GM23248 (cell line): ENCODE results near the gene TREX2. TPM values are rescaled to one million over a fixed set of nuclear protein-coding genes. Genes with fewer than 3 reads are reported as not detected.

Source experiments
- DNase-seq: peaks from one replicate; pipeline ENCODE4 v3.0.0-alpha.2; 2015
- H2AFZ ChIP-seq: fragments of 200-600 bp; sonication (generic); 2 replicates; pipeline ENCODE4 v1.6.1; 2016; ENCODE audit warnings: antibody characterized with exemption
- H3F3A ChIP-seq: fragments of 200-600 bp; sonication (generic); 2 replicates; pipeline ENCODE4 v1.6.1; 2016; ENCODE audit warnings: mild to moderate bottlenecking, antibody characterized with exemption, mixed run types; ENCODE audit not compliant: insufficient read depth
- H3K27ac ChIP-seq: fragments of 200-600 bp; sonication (generic); 2 replicates; pipeline ENCODE4 v1.5.1; 2016; ENCODE audit warnings: mild to moderate bottlenecking
- H3K27me3 ChIP-seq: fragments of 200-600 bp; sonication (generic); replicated peaks from 2 replicates; pipeline ENCODE4 v1.6.1; 2016; ENCODE audit warnings: mild to moderate bottlenecking; ENCODE audit not compliant: insufficient read depth
- H3K36me3 ChIP-seq: fragments of 200-600 bp; sonication (generic); 2 replicates; pipeline ENCODE4 v1.6.1; 2016; ENCODE audit warnings: low read depth, mild to moderate bottlenecking
- H3K4me1 ChIP-seq: fragments of 200-600 bp; sonication (generic); 2 replicates; pipeline ENCODE4 v1.6.1; 2016; ENCODE audit warnings: mild to moderate bottlenecking; ENCODE audit not compliant: insufficient read depth
- H3K4me2 ChIP-seq: fragments of 200-600 bp; sonication (generic); one replicate; pipeline ENCODE4 v1.6.1; 2016; ENCODE audit warnings: mild to moderate bottlenecking; ENCODE audit not compliant: unreplicated experiment
- H3K4me3 ChIP-seq: fragments of 200-600 bp; sonication (generic); 2 replicates; pipeline ENCODE4 v1.5.1; 2016; ENCODE audit warnings: mild to moderate bottlenecking
- H3K79me2 ChIP-seq: fragments of 200-600 bp; sonication (generic); 2 replicates; pipeline ENCODE4 v1.6.1; 2016; ENCODE audit warnings: mild to moderate bottlenecking; ENCODE audit not compliant: insufficient read depth
- H3K9ac ChIP-seq: fragments of 200-600 bp; sonication (generic); 2 replicates; pipeline ENCODE4 v1.6.1; 2016; ENCODE audit warnings: mild to moderate bottlenecking
- H3K9me2 ChIP-seq: fragments of 200-600 bp; sonication (generic); 2 replicates; pipeline ENCODE4 v1.6.1; 2016; ENCODE audit warnings: mixed run types, mild to moderate bottlenecking, moderate library complexity; ENCODE audit not compliant: insufficient read depth
- H3K9me3 ChIP-seq: fragments of 200-600 bp; sonication (generic); one replicate; pipeline ENCODE4 v1.6.1; 2017; ENCODE audit warnings: low read depth
- H4K20me1 ChIP-seq: fragments of 200-600 bp; sonication (generic); 2 replicates; pipeline ENCODE4 v1.6.0; 2016; ENCODE audit not compliant: insufficient read depth
- EZH2 ChIP-seq: fragments of 200-600 bp; sonication (generic); IDR thresholded peaks from 2 replicates; pipeline ENCODE4 v1.6.1; 2018; ENCODE audit warnings: antibody characterized with exemption, mild to moderate bottlenecking; ENCODE audit not compliant: insufficient read depth, poor library complexity, severe bottlenecking
- EZH2phosphoT487 ChIP-seq: fragments of 200-600 bp; sonication (generic); IDR thresholded peaks from 2 replicates; pipeline ENCODE4 v1.6.1; 2018; ENCODE audit warnings: antibody characterized with exemption, moderate library complexity, mild to moderate bottlenecking, low read depth; ENCODE audit not compliant: insufficient read depth
- WGBS, 2 experiments: methylation state at CpG; one replicate each; pipeline ENCODE4 v1.1.6; 2015 to 2017; ENCODE audit warnings: low lambda C conversion rate in 2 of 2, low coverage in 1 of 2; ENCODE audit errors: missing lambda C conversion rate in 2 of 2; 5-methylcytosine and 5-hydroxymethylcytosine counted together
- in situ Hi-C: fragments of 300-500 bp; cut with MboI; formaldehyde crosslinking; loops from 2 replicates; pipeline ENCODE4 v1.15.0; 2020
- polyA plus RNA-seq: library from polyadenylated mRNA; unstranded; fragments of >200 nt; fragmentation: Nextera tagmentation; extraction: Ambion mirVana; gene quantifications from 2 replicates; pipeline ENCODE4 v1.2.1, GENCODE V29; 2016
- small RNA-seq: library from RNA; depleted of rRNA; stranded (forward); fragments of <200 nt; gene quantifications from one replicate; pipeline ENCODE3, GENCODE V24; 2014; ENCODE audit warnings: low read depth, low replicate concordance
- total RNA-seq: library from RNA; depleted of rRNA; stranded (reverse); fragments of >200 nt; shearing (Covaris generic); gene quantifications from 2 replicates; pipeline ENCODE4 v1.2.3, GENCODE V29; 2014; rRNA removed

The TREX2 gene
- total and polyA plus RNA-seq, 2 experiments from 2014 or later = 0.24 to 0.76 TPM

DNA sequence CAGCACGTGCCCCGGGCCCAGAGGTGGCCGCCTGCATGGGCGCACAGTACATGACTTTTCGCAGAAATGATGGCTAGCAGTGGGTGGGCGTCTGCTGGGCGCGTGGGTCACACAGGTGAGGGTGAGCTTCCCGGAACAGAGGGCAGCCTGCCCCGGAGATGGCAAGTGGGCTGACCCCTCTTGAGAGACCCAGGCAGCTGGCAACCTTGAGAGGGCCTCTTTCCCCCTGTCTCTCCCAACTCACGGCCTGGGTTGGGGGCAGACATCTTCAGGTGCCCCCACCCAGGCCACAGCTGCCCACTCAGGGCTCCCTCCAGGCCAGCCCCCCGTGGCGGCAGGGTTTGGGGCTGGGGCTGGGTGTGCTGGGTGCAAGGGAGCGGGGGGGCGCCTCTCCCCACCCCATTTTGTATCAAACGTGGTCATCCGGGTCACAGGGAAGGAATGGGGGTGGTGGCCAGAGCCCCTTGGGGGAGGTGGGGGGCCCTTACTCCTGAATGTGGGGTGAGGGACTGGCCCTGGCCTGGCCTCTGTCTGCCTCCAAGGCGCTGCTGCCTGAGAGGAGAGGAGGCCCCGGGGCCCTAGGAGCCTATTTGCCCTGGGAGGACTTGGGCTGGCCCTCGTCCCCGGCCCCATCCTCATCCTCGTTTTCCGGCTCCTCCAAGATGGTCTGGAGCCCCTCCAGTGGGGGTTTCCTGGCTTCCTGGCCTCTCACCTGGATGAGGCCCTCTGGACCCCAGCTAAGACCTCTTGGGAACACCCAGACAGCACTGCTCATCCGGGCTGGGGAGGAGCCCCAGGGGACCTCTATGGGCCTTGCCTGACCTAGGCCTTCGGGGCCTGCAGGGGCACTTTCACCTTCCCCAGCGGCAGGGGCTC, 49.3 kb downstream of the TREX2 start:
- Histone ChIP-seq H3K4me1 (no peaks in the 10 kb centered on the region), H3K9me3 (no peaks in the 10 kb centered on the region), H4K20me1 (no peaks in the 10 kb centered on the region), H2AFZ (no peak overlapping the region), H3K4me2 (no peak overlapping the region), H3K79me2 (no peaks in the 10 kb centered on the region), H3K4me3 (no peak overlapping the region), H3K9ac (no peak overlapping the region), H3K36me3 (no peaks in the 10 kb centered on the region), H3K27ac (no peak overlapping the region), H3F3A (no peaks in the 10 kb centered on the region), H3K27me3 (no peaks in the 10 kb centered on the region), H3K9me2 (no peaks in the 10 kb centered on the region)
- in situ Hi-C loops = no loop called here
- TF ChIP-seq EZH2 (no peak), EZH2phosphoT487 (no peak)
- 90 to 91% methylated on average over 3 to 6 of the region's 26 CpGs for WGBS, 2 experiments
- DNase-seq = no peak

DNA sequence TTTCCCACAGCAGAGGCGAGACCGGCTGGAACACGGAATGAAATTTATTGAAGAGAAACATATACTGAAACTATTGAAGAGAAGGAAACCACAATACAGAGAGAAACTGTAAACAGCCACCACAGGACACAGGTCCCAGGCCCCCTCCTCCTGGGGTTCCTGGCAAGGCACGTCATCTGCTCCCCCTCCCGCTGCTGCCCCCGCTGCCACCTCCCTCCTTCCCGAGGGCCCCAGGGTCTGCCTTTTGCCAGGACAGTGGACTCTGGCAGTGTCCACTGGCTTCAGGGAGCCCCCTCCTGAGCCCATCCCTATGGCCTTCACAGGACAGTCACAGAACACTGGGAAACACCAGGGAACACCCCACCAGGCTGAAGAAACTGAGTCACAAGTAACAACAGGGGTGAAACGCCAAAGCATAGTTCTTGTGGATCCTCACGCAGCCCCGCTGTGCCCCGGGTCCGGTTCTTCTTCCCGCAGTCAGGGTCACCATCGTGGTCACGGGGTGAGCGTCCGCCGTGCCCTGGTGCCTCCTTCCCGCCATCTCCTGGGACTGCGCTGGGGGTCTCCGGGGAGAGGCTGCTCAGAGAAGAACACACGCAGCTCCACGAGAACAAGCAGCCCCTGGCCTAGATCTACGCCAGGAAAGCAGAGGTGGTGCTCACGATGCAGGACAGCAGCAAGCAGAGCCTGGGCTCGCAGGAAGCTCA, 50.1 kb downstream of the TREX2 start:
- in situ Hi-C loops = no loop called here
- Histone ChIP-seq H3K4me3 (no peak overlapping the region), H3K27me3 (no peaks in the 10 kb centered on the region), H3K4me2 (no peak overlapping the region), H3K9me3 (no peaks in the 10 kb centered on the region), H2AFZ (no peak overlapping the region), H3K36me3 (no peaks in the 10 kb centered on the region), H3K27ac (no peak overlapping the region), H3K9ac (no peak overlapping the region), H3F3A (no peaks in the 10 kb centered on the region), H3K79me2 (no peaks in the 10 kb centered on the region), H4K20me1 (no peaks in the 10 kb centered on the region), H3K4me1 (no peaks in the 10 kb centered on the region), H3K9me2 (no peaks in the 10 kb centered on the region)
- no peak for DNase-seq
- WGBS, 2 experiments = 82 to 88% methylated on average over 18 to 26 of the region's 26 CpGs
- TF ChIP-seq EZH2phosphoT487 (no peak), EZH2 (no peak)

DNA sequence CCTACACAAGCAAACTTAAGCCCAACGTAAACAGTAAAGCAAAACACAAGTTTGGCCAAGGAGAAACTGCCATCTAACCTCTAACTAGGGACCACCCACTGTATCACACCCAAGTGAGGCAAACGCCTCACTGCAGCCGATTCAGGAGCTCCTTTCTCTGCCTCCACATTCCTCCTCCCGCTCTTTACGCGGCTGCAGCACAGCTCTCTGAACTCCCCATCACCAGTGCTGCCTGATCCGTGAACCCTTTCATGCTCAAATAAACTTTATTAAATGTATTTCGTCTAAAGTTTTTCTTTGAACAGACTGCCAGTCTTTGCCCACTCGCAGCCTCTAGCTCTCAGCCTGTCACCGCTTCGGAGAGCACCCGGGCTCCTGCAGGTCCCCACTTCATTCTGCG, 51.2 kb downstream of the TREX2 start:
- no peak overlapping the region for H2AFZ ChIP-seq
- TF ChIP-seq EZH2phosphoT487 = no peak
- TF ChIP-seq EZH2 = no peak
- no peaks in the 10 kb centered on the region for H3K4me1 ChIP-seq
- no peaks in the 10 kb centered on the region for H3K9me3 ChIP-seq
- H3K79me2 ChIP-seq = no peaks in the 10 kb centered on the region
- 17 to 20% methylated on average over 12 of the region's 13 CpGs for WGBS, 2 experiments
- no peaks in the 10 kb centered on the region for H3K36me3 ChIP-seq
- no peak overlapping the region for H3K27ac ChIP-seq
- no peak overlapping the region for H3K4me3 ChIP-seq
- H3K9me2 ChIP-seq = no peaks in the 10 kb centered on the region
- no peak overlapping the region for H3K9ac ChIP-seq
- H3K4me2 ChIP-seq = no peak overlapping the region
- no peaks in the 10 kb centered on the region for H4K20me1 ChIP-seq
- in situ Hi-C loops = no loop called here
- no peak for DNase-seq
- H3K27me3 ChIP-seq = no peaks in the 10 kb centered on the region
- H3F3A ChIP-seq = no peaks in the 10 kb centered on the region

Small RNAs within 50 kb of the gene (small RNA-seq; reads per million reads assigned to genes)
- gene RN7SL667P = not detected

Other genes with a start within 250 kb of the TREX2 start
- gene PNMA6F, start 124.3 kb downstream of the TREX2 start, total RNA-seq = not detected in 2 replicates
- not detected in 2 replicates for gene PNMA6F, start 124.3 kb downstream of the TREX2 start, polyA plus RNA-seq
- 11.5 and 12.0 TPM in 2 replicates for gene ZNF275, start 111.9 kb downstream of the TREX2 start, total RNA-seq
- 6.3 and 6.5 TPM in 2 replicates for gene ZNF275, start 111.9 kb downstream of the TREX2 start, polyA plus RNA-seq
- gene PNMA6E, start 44.7 kb downstream of the TREX2 start, total RNA-seq = not detected in 2 replicates
- not detected in 2 replicates for gene PNMA6E, start 44.7 kb downstream of the TREX2 start, polyA plus RNA-seq
- 0.11 TPM in 1 of 2 replicates, not detected in the other for gene ZFP92, start 34.6 kb downstream of the TREX2 start, total RNA-seq
- gene ZFP92, start 34.6 kb downstream of the TREX2 start, polyA plus RNA-seq = not detected in 2 replicates
- 18.1 and 28.3 TPM in 2 replicates for gene HAUS7, start 24.5 kb upstream of the TREX2 start, total RNA-seq
- 17.3 and 24.5 TPM in 2 replicates for gene HAUS7, start 24.5 kb upstream of the TREX2 start, polyA plus RNA-seq
- 115 and 129 TPM in 2 replicates for gene BGN, start 48.9 kb upstream of the TREX2 start, total RNA-seq
- gene BGN, start 48.9 kb upstream of the TREX2 start, polyA plus RNA-seq = 308 and 314 TPM in 2 replicates
- not detected in 2 replicates for gene ATP2B3, start 71.6 kb upstream of the TREX2 start, total RNA-seq
- gene ATP2B3, start 71.6 kb upstream of the TREX2 start, polyA plus RNA-seq = not detected in 2 replicates
- 34.7 and 45.5 TPM in 2 replicates for gene CCNQ, start 153.1 kb upstream of the TREX2 start, total RNA-seq
- 29.1 and 34.5 TPM in 2 replicates for gene CCNQ, start 153.1 kb upstream of the TREX2 start, polyA plus RNA-seq
- not detected in 2 replicates for gene DUSP9, start 201.1 kb upstream of the TREX2 start, total RNA-seq
- not detected in 2 replicates for gene DUSP9, start 201.1 kb upstream of the TREX2 start, polyA plus RNA-seq
- gene PNCK, start 227.8 kb upstream of the TREX2 start, total RNA-seq = not detected in 2 replicates
- not detected in 2 replicates for gene PNCK, start 227.8 kb upstream of the TREX2 start, polyA plus RNA-seq
- 11.7 and 12.5 TPM in 2 replicates for gene SLC6A8, start 241.9 kb upstream of the TREX2 start, total RNA-seq
- 1.8 and 1.9 TPM in 2 replicates for gene SLC6A8, start 241.9 kb upstream of the TREX2 start, polyA plus RNA-seq